Mucosa of rectum (tissue), 2 donors: ENCODE measurements around the gene FBLN2.

Source experiments
- H3K27ac ChIP-seq, 2 donors: one replicate each; pipeline ENCODE4 v1.7.0; 2013; ENCODE audit warnings: inconsistent platforms in 2 of 2, low read depth in 2 of 2, low read length in 2 of 2
- H3K27me3 ChIP-seq, 2 donors: one replicate each; pipeline ENCODE4 v1.7.0; 2013; ENCODE audit warnings: low read length in 2 of 2; ENCODE audit not compliant: control insufficient read depth in 2 of 2, insufficient read depth in 2 of 2
- H3K36me3 ChIP-seq, 2 donors: one replicate each; pipeline ENCODE4 v1.7.0; 2013; ENCODE audit warnings: low read length in 2 of 2; ENCODE audit not compliant: control insufficient read depth in 2 of 2, insufficient read depth in 2 of 2
- H3K4me1 ChIP-seq, 2 donors: one replicate each; pipeline ENCODE4 v1.7.0; 2013; ENCODE audit warnings: low read length in 2 of 2, mild to moderate bottlenecking in 1 of 2; ENCODE audit not compliant: control insufficient read depth in 2 of 2, insufficient read depth in 2 of 2
- H3K4me3 ChIP-seq, 2 donors: one replicate each; pipeline ENCODE4 v1.7.0; 2013; ENCODE audit warnings: low read length in 2 of 2
- H3K9ac ChIP-seq, 2 donors: one replicate each; pipeline ENCODE4 v1.7.0; 2013; ENCODE audit warnings: low read length in 2 of 2, low read depth in 1 of 2, mild to moderate bottlenecking in 1 of 2
- H3K9me3 ChIP-seq, 2 donors: one replicate each; pipeline ENCODE4 v1.7.0; 2013; ENCODE audit warnings: low read length in 2 of 2; ENCODE audit not compliant: control insufficient read depth in 2 of 2
- donor health status: healthy.
- donor health status: Normal muscosa, but diverticular disease.

FBLN2 gene

GRCh38 chr3:13547591-13548371 is 1.1 kb upstream of the FBLN2 start:
- Histone ChIP-seq H3K9ac (no peak overlapping the region), H3K4me1 (peaks cover 4% of the 10 kb centered on the region in 2 donors), H3K9me3 (no peaks in the 10 kb centered on the region), H3K27ac (no peak overlapping the region), H3K36me3 (no peaks in the 10 kb centered on the region), H3K4me3 (no peak overlapping the region), H3K27me3 (peaks cover 9 to 12% of the 10 kb centered on the region in 2 donors)

DNA sequence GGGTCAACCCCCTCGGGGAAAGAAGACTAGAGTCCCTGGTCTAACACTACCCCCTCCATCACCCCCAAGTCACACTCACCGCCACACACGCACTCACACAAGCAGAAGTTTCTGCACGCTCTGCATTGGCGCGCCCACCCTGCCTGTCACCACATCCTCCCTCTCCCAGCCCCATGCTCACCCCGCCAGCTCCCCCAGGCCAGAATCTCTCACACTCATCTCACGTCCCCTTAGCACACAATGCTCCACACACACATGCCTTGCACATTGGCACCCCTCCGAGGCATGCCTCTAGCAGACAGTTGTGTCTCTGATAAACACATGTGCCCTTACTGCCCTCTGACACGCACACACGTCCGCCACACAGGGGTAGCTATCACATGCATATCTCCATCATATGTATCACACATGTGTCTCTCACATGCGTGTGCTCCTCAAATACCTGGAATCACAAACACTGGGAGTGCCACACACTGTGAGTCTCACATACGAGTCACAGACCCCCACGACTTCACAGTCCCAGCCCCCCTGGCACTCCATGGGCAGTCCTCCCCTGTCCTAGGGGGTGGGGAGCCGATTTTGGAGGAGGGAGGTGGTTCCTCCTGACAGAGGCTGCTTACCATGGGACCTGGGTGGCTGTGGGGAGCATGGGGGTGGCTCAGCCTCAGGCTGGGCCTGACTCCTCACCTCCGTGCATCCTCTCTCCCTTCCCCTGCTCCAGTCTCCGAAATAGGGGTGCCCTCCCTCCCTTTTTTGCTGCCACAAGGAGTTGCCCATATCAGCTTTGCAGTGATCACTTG is 898 bp downstream of the FBLN2 start:
- Histone ChIP-seq H3K36me3 (no peaks in the 10 kb centered on the region), H3K9me3 (no peaks in the 10 kb centered on the region), H3K4me1 (peaks cover 4 to 6% of the 10 kb centered on the region in 2 donors), H3K27ac (no peak overlapping the region), H3K9ac (no peak overlapping the region), H3K4me3 (peak overlapping the region; percentile 2 to 54), H3K27me3 (peaks cover 9 to 12% of the 10 kb centered on the region in 2 donors)

GRCh38 chr3:13550423-13550690 is 1.4 kb downstream of the FBLN2 start:
- Histone ChIP-seq H3K36me3 (no peaks in the 10 kb centered on the region), H3K27me3 (peaks cover 9 to 12% of the 10 kb centered on the region in 2 donors), H3K9ac (no peak overlapping the region), H3K4me1 (peaks cover 4 to 6% of the 10 kb centered on the region in 2 donors), H3K27ac (no peak overlapping the region), H3K9me3 (no peaks in the 10 kb centered on the region), H3K4me3 (peak overlapping the region in 1 of 2 donors; percentile 2)

GRCh38 chr3:13550791-13551360 is 2.0 kb downstream of the FBLN2 start:
- H3K36me3 ChIP-seq, result no peaks in the 10 kb centered on the region
- peaks cover 4 to 8% of the 10 kb centered on the region in 2 donors for H3K4me1 ChIP-seq
- no peaks in the 10 kb centered on the region for H3K9me3 ChIP-seq
- no peak overlapping the region for H3K4me3 ChIP-seq
- H3K9ac ChIP-seq, result no peak overlapping the region
- no peak overlapping the region for H3K27ac ChIP-seq
- peaks cover 9 to 12% of the 10 kb centered on the region in 2 donors for H3K27me3 ChIP-seq

DNA sequence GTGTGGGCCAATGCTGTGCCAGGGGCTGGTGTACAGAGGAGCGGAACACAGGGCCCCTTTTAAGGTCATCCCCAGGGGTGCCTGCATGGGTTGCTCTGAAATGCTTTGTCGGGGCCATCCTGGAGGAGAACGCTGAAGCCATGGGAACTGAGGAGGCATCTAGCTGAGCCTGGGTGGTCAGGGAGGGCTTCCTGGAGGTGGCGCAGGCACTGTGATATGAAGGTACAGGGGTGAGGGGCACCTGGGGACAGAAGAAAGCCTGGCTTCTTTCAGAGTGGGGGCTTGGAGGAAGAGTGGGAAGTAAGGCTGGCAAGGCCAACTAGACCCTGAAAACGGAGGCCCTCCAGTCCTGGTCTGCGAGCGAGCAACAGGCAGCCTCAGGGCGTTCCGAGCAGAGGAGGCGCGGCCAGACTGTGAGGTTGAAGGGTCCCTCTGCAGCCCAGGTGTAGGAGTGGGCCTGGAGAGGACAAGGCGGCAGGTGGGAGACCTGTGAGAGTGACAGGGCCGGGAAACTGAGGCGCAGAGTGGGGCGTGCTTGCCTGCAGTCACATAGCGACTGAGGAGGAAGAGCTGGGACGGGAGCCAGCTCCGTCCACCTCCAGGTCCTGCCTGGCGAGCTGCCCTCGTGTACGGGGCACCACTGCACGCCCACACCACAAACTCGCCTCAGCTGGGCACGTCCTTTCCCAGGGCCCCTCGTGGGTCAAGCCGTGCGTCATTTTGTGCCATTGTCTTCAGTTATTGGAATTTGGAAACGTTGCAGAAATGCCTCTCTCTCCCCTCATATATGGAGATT is 4.1 kb downstream of the FBLN2 start:
- Histone ChIP-seq H3K4me1 (peaks cover 7 to 9% of the 10 kb centered on the region in 2 donors), H3K9ac (no peak overlapping the region), H3K9me3 (no peaks in the 10 kb centered on the region), H3K4me3 (no peak overlapping the region), H3K36me3 (no peaks in the 10 kb centered on the region), H3K27ac (no peak overlapping the region), H3K27me3 (peaks cover 9 to 11% of the 10 kb centered on the region in 2 donors)

- Histone ChIP-seq H3K4me1 (peaks cover 3 to 5% of the 10 kb centered on the region in 2 donors), H3K36me3 (no peaks in the 10 kb centered on the region), H3K9ac (no peak overlapping the region), H3K27me3 (peaks cover 3 to 6% of the 10 kb centered on the region in 2 donors), H3K4me3 (no peak overlapping the region), H3K27ac (no peak overlapping the region), H3K9me3 (no peaks in the 10 kb centered on the region)
Measured at GRCh38 chr3:13553686-13554085, 4.8 kb downstream of the FBLN2 start.

DNA sequence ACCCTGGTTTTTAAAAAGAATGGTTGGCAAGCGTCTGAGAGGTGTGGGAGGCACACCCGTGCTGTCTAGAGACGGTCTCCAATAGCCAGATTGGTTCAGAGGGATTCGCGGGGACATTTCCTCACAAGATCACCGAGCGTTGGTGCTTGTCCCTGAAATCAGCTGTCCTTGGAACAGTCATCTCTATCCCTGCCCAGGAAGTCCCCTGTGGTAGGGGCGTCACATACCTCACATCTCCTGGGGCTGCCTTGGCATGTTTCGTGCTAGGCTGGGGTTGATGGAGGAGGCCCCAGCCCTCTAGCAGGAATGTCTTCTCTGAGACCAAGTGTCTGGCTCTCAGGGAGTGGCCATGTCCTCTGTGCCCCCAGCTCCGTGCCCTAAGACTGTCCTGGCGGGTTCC is 6.8 kb downstream of the FBLN2 start:
- Histone ChIP-seq H3K27me3 (peaks cover 0 to 3% of the 10 kb centered on the region in 2 donors), H3K36me3 (no peaks in the 10 kb centered on the region), H3K4me3 (no peak overlapping the region), H3K9me3 (no peaks in the 10 kb centered on the region), H3K27ac (no peak overlapping the region), H3K4me1 (peaks cover 3 to 5% of the 10 kb centered on the region in 2 donors), H3K9ac (no peak overlapping the region)

DNA sequence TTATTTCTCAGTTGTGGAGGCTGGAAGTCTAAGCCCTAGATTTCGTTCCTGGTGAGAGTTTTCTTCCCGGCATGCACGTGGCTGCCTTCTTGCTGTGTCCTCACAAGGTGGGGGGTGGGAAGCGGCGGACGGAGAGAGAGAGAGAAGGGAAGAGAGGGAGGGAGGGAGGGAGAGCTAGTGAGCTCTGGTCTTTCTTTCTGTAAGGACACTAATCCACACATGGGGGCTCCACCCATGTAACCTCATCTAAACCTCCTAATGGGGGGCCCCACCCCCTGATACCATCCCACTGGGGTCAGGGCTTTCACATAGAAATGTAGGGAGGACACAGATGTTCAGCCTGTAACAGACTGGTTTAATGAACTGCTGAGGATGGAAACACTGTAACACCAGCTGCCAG is 7.3 kb downstream of the FBLN2 start:
- H3K27me3 ChIP-seq, result peaks cover 0 to 3% of the 10 kb centered on the region in 2 donors
- H3K4me1 ChIP-seq, result peaks cover 3 to 5% of the 10 kb centered on the region in 2 donors
- no peak overlapping the region for H3K4me3 ChIP-seq
- H3K9ac ChIP-seq, result no peak overlapping the region
- H3K27ac ChIP-seq, result no peak overlapping the region
- no peaks in the 10 kb centered on the region for H3K36me3 ChIP-seq
- H3K9me3 ChIP-seq, result no peaks in the 10 kb centered on the region

DNA sequence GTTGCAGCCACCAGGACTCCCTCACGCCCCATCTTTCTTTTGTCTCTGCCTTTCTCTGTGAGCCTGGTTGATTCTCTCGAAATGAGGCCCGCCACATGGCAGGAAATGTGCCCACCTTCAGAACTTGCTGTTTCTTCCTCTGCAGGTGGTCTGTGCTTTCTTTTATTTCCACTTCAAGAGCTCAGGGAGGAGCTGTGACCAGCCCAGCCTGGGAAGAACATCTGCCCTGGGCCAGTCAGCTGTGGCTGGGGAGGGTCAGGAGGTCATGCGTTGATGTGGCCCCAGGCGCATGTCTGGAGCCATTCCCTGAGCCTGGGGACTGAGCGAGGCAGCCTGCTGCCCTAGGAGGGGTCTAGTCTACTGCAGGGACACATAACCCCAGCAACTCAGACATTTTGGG is 8.0 kb downstream of the FBLN2 start:
- Histone ChIP-seq H3K27ac (no peak overlapping the region), H3K36me3 (no peaks in the 10 kb centered on the region), H3K27me3 (no peaks in the 10 kb centered on the region), H3K4me3 (no peak overlapping the region), H3K4me1 (peaks cover 3 to 5% of the 10 kb centered on the region in 2 donors), H3K9me3 (no peaks in the 10 kb centered on the region), H3K9ac (no peak overlapping the region)
